ENCODE data around the gene HCRT.
"Not testable (repeated sequence)": the region's sequence is repeated elsewhere in the genome, so short reads cannot be mapped to it uniquely, and the experiment has no call there.

HCRT gene

GRCh38 chr17:42184713-42185620 is at the start of gene HCRT:
HCRT (minus strand) TSS chr17:42185452; CDS start chr17:42185365, 87 bp downstream.
- no peak for DNase-seq (ENCODE audit: low spot score)

GRCh38 chr17:42233994-42234393 is 48.7 kb upstream of the HCRT start:
- DNase-seq (ENCODE audit: low spot score), result no peak

DNA sequence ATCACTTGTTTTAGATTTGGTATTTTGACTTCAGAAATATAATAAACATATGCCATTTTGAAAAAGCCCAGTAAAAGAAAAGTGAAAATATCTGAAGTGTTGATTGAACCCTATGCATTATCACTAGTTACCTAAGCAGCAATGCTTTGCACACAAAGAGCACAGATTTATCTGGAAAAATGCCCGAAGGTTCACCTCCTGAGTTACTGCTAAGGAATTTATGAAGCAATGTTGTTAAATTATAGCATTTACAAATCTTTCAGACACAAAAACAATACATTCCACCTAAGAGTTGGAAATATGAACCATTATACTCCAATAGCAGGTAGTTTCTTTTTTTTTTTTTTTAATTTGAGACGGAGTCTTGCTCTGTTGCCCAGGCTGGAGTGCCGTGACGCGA is 47.9 kb upstream of the HCRT start:
- no peak for DNase-seq (ENCODE audit: low spot score)

DNA sequence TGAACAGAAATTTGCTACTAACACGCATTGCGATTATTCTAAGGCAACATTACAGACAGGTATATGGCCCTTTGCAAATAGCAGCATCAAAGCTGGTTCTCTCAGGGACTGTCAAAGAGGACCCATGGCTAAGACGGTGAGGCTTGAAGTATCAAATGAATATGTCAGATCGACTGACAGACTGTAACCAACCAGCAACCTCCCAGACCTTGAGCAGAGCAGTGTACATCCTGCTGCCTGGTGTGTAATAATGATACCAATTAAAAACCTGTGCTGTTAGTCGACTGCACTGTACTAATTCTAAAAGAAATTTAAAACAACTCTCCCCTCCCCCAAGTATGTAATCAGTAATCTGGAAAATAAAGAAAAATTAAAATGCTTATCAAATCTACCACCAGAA is 45.0 kb upstream of the HCRT start:
- no peak for DNase-seq (ENCODE audit: low spot score)

DNA sequence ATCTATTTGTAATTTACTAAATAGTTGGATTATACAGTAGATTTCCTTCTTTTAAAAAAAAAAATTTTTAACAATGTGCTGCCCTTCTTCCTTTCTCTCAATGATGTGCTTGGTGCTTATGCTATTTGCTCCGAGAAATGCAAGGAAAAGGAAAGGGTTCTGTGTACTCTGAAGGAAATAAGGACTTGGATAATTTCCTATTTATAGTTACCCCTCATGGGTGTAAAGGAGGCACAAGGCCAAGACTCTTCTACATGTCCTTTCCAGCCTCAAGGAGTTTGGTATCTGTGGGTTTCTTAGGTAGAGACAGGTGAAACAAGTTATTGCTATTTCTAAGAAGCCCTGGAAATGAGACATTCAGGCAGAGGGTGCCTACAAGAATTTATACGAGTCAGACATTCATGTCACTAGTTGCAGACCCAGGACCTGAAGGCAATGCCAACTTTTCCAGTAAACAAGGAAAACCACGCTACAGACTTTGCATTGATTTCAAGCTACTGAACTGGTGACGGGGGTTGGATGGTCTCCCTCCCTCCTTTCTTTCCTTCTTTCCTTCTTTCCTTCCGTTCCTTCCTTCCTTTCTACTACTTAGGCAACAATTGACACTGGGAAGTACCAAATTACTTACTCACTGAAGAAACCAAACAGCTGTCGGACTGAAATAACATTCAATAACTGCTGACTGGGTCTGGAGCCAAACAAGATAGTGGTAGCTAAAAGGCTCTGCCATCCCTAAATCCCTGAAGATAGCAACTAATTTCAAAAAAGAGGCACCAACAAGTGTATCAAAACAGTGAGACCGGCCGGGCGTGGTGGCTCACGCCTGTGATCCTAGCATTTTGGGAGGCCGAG is 42.8 kb upstream of the HCRT start:
- no peak for DNase-seq (ENCODE audit: low spot score)

GRCh38 chr17:42225646-42226045 is 40.4 kb upstream of the HCRT start:
- DNase-seq (ENCODE audit: low spot score), result no peak

GRCh38 chr17:42224651-42225050 is 39.4 kb upstream of the HCRT start:
- no peak for DNase-seq (ENCODE audit: low spot score)

DNA sequence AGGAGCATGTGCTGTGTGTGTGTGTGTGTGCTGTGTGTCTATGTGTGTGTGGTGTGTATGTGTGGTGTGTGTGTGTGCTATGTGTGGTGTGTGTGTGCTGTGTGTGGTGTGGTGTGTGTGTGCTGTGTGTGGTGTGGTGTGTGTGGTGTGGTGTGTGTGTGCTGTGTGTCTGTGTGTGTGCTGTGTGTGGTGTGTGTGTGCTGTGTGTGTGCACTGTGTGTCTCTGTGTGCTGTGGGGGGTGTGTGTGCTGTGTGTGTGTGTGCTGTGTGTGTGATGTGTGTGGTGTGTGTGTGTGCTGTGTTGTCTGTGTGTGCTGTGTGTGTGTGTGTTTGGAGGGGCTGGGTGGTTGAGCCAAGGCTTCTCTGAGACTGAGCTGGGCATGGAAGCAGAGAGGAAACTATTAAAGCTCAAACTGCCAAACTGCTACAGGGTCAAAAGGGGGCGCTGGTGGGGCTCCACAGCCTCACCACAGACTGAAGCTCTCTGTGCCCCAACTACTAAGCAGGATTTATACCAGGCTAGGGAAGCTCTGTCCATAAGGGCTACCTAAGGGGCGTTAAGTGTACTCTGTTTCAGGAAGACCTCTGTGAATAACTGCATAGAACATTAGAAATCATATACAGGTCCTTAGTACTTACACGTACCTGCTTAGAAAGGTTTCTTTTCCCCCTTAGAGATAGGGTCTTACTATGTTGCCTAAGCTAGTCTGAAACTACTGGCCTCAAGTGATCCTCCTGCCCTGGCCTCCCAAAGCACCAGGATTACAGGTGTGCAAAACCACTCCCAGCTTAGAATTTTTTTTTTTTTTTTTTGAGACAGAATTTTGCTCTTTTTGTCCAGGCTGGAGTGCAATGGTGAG is 36.9 kb upstream of the HCRT start:
- DNase-seq (ENCODE audit: low spot score), result peak; percentile 53

- DNase-seq (ENCODE audit: low spot score), result not testable (repeated sequence)
Observed at GRCh38 chr17:42219280-42219679, 34.0 kb upstream of the HCRT start.

DNA sequence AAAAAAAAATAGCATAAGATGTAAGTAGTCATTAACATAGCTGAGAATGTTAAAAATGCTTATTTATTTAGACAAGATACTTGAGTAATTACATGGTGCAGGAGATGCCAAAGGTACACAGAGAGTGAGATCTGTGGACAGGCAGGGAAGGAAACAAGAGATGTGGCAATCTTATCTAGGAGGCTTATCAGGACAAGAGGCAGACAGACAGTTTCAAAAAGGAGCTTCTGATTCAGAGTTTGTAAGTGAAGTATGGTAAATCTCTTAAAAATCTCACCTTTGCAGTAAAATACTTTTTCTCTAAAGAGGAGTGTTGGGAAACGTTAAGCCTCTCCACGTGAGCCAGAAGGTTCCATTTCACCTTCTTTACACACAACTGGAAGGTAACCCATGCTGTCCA is 28.9 kb upstream of the HCRT start:
- no peak for DNase-seq (ENCODE audit: low spot score)

GRCh38 chr17:42212382-42212781 is 27.1 kb upstream of the HCRT start:
- no peak for DNase-seq (ENCODE audit: low spot score)

DNA sequence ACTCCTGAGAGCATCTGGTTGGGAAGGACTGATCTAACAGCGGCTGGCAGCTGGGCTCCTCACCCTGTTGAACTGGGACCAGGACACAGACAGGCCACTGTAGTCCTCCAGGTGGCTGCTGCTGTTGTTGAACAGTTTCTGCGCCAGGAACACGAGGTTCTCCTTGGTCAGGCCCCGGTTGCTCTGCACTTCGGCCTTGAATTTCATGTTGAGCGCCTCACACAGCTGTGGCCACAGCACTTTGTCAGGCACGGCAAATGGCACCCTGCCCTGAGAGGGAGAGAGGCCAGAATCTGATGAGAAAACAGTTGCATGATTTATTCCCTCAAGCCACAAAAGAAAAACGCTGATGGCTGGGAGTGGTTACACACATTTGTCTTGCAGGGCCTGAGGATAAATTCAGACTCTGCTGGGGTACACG is 26.7 kb upstream of the HCRT start:
- not testable (repeated sequence) for DNase-seq (ENCODE audit: low spot score)

GRCh38 chr17:42210046-42210445 is 24.8 kb upstream of the HCRT start:
- DNase-seq (ENCODE audit: low spot score), result no peak

DNA sequence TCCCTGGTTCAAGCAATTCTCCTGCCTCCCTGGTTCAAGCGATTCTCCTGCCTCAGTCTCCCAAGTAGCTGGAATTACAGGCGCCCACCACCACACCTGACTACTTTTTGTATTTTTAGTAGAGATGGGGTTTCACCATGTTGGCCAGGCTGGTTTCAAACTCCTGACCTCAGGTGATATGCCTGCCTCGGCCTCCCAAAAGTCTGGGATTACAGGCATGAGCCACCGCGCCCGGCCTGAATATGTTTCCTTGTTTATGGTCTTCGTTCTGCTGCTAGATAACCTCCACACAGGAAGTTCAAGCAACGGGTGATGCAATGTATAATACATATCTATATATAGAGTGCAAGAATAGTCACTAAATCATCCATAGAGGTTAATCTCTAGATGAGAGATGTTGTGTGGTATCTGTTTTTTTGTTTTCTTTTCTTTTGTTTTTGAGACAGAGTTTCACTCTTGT is 20.9 kb upstream of the HCRT start:
- DNase-seq (ENCODE audit: low spot score), result not testable (repeated sequence)

DNA sequence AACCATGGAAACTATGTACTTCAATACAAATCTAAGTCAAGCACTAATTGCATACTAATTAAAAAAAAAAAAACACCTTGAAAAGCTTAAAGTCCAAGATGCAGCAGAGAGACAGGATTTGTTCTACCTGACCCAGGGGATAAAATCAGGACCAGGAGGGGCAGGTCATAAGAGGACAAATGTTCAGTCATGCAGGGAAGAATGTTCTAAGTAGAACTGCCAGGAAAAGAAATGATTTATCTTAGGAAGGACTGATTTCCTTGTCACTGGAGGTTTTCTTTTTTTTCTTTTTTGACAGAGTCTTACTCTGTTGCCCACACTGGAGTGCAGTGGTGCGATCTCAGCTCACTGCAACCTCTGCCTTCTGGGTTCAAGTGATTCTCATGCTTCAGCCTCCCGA is 18.1 kb upstream of the HCRT start:
- DNase-seq (ENCODE audit: low spot score), result no peak

- DNase-seq (ENCODE audit: low spot score), result no peak
Observed at GRCh38 chr17:42202696-42203095, 17.4 kb upstream of the HCRT start.

DNA sequence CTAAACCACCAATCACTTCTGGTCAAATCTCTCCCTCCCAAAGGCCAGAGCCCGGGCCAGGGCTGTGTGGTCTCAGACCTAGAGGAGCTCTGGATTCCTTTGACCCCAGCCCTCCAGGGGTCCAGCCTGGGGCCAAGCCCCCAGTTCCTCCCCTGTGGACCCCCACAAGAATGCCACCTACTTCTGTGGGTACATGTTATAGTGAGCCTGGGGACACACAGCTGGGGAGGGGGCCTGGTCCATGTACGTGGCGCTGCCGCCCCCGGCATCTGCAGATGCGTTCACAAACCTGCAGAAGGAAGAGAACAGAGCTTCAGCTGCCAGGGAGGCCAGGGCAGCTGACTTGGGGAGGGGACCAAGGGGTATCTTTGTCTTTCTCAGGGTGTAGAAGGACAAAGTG is 16.9 kb upstream of the HCRT start:
- DNase-seq (ENCODE audit: low spot score), result no peak

DNA sequence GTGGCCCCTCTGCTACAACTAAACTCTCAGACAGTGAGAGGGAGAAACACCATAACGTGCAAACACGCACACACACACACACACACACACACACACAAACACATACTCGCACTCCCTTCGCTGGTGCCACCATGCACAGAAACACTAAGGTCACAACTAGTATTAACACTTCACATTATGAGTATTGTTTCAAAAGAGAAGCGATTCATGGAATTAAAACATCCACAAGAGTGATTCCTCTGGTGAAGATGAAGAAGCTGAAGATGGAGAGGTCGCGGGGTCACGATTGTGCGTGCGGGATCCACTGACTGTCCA is 16.2 kb upstream of the HCRT start:
- DNase-seq (ENCODE audit: low spot score), result no peak

DNA sequence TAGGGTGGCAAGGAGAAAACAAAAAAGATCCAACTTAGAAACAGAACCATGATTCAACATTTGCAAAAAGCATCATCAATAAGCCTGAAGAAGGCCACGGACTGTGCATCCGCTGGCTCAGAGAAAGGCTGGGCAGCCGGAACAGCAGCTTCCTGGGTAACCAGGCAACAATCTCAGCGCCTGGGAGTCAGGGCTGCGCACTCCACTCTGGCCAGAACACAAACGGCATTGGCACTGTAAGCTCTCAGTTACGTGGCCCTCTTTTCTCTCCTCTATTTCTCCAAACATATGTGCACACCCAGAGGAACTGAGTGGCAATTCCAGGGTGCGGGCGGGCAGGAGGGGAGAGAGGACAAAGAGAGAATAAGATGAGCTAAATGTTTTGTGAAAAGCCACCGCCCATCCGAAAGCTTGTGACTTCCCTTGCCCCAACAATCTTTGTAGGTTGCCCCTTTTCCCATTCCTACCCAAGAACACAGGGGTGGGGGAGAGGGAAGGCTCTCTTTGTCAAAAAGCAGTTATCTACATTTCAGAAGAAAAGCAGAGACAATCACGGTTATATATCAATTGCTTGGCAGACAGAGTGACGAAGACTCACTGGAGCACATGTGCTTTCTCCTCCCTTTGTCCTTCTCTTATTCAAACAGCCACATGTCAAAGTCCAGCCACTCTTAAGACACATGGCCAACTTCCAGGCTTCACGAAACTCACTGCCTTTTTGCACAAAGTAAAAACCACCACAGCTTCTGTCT is 15.6 kb upstream of the HCRT start:
- DNase-seq (ENCODE audit: low spot score), result peak; percentile 77

DNA sequence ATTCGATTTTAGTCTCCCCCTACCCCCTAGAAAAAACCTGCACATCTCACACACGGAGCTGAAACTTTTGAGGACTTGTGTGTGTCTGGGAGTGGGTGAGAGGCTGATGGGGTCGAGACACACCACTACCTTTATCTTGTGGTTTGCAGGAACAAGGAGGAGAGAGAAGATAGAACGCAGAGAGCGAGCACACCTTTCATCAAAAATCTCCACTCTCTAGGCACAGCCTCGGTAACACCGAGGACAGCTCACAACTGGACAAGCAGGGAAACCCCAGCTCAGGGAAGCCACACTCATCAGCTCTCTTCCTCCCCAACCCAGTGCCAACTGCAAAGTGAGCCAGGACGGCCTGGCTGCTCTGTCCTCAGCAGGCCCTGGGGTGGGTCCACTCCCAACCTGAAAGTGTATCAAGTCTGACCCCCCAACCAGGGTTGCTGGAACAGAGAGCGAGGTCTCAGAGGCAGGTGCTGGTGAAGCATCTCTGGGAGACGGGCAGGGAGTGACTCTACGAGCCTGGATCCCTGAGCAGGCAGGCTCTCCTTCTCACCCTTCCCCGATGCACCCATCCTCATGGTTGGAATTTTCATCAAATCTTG is 14.3 kb upstream of the HCRT start:
- no peak for DNase-seq (ENCODE audit: low spot score)

DNA sequence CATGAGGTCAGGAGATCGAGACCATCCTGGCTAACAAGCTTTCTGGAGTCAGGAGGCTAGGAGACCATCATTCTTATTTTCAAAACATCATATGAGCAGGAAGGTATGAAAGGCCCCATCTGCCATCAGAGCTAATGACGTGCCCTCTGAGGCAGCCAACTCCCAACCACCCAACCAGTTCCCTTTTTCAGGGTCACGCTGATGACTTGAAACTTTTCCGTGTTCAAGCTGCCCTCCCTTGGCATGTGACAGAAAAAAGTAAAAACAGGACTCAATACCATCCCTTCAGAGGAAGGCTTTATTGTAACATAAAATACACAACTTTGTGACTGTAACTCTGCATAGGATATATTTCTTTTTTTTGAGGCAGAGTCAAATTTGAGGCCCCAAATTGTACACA is 13.6 kb upstream of the HCRT start:
- no peak for DNase-seq (ENCODE audit: low spot score)

Measured in cerebellar cortex (tissue), 1 donor.